GM19239 (cell line): ENCODE data around the gene CPNE5.
"Not testable (repeated sequence)": the region's sequence is repeated elsewhere in the genome, so short reads cannot be mapped to it uniquely, and the experiment has no call there.

Source experiments
- DNase-seq: peaks from one replicate; pipeline ENCODE4 v3.0.0; 2011; ENCODE audit warnings: low spot score; ENCODE audit not compliant: insufficient read length
- FAIRE-seq: peaks from 2 replicates; lab custom pipeline; 2011; peaks lifted over from hg19 to GRCh38; lab: Jason Lieb, UNC

CPNE5 gene

DNA sequence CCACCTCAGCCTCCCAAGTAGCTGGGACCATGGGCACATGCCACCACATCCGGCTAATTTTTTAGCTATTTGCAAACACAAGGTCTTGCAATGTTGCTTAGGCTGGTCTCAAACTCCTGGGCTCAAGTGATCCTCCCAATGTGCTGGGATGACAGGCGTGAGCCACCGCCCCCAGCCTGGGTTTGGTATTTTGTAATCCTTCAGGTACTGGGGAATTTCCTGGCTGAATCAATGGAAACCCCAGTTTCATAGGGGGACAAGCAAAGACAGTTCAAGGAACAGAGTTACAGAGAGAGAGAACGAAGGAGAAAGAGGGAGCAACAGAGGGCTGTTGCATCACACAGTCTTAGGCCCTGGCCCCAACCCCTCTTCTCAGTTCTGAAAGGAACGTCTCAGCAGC, 105.9 kb downstream of the CPNE5 start:
- FAIRE-seq (no peak), DNase-seq (no peak)

DNA sequence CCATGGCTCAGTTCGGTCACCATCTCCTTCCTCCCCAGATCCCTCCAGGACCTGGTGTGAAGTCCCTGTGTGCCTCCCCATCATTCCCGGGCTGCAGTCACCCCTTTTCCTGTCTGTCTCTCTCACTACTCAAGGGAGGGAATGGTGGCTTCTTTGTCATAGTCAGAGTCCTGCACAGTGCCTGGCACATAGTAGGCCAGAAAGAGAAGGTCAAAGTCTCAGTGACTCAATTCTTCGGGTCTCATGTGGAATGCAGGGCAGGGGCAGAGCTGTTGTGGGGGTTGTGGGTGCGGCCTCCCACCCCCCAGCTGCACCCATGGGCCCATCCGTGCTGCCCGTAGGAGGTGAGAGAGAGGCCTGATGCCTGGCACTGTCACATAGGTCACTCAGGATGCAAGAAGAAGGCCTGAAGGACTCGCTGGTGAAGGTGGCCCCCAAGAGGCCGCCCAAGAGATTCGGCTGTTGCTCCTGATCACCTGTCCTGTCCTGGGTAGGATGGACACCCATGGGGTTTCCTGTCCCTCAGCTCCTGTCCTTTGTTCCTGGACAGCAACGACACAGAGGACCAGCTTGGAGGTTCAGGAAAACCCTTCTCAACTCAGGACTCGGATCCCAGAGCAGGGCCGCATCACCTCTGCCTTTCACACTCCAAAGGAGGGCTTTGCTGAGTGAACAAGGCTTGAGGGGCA, 107.5 kb downstream of the CPNE5 start:
- FAIRE-seq: no peak
- DNase-seq: no peak

GRCh38 chr6:36730424-36731380, 108.5 kb downstream of the CPNE5 start:
- DNase-seq (no peak), FAIRE-seq (no peak)

DNA sequence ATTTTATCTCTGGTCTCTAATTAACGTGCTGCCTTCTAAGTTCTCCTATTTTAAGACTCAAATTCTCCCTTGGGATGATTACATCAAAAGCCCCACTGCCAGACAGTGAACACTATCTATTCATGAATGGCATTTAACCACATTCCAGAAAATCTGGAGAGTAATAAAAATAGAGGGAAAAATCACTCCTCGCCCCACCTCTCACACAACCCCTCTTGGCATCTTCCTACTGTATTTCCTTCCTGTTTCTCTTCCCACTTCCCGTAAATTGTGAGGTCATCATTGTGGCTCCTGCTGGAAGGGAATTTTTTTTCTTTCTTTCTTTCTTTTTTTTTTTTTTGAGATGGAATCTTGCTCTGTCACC, 110.1 kb downstream of the CPNE5 start:
- DNase-seq (no peak), FAIRE-seq (no peak)

DNA sequence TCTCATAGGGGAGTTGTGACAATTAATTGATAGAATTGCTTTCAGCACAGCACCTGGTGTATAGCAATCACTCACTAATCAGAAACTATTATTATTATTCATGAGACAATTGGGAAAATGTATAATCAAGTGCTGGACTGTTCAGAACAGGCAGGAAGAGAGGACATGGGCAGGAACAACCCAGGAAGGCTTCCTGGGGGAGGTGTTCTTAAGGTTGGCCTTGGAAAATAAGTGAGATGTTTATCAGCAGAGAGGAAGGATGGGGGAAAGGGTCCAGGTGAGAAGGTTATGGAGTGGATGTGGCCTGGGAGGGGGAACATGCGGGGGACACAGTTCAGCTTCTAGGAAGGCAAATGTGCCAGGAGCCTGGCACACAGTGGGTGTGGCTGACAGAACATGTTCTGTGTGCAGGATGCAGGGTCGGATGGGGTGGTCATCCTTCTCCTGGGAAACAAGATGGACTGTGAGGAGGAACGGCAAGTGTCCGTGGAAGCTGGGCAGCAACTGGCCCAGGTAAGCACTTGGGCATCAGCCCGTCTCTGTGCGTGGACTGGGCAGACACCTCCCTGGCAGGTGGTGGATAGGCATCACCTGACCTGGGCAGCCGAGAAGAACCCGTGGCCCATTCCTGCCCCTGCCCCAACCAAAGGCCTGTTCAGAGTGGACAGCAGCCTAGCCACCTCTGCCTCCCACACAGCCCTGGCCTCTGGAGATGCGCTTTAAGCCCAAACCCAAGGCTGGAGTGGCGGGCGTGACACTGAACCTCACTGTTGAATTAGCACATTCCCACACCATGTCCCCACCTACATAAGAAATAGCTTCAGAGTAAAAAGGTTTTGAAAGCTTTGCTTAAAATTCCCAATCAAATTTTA, 110.7 kb downstream of the CPNE5 start:
- FAIRE-seq: no peak
- DNase-seq: no peak

- no peak for DNase-seq
- FAIRE-seq: no peak
These were observed 111.7 kb downstream of the CPNE5 start for GRCh38 chr6:36727505-36728021.

GRCh38 chr6:36725581-36725980, 113.7 kb downstream of the CPNE5 start:
- DNase-seq: no peak
- FAIRE-seq: no peak

GRCh38 chr6:36724514-36725390, 114.5 kb downstream of the CPNE5 start:
- FAIRE-seq: peak; percentile 49
- peak; percentile 54 for DNase-seq

GRCh38 chr6:36723992-36724391, 115.3 kb downstream of the CPNE5 start:
- not testable (repeated sequence) for FAIRE-seq, DNase-seq

GRCh38 chr6:36722879-36723278, 116.4 kb downstream of the CPNE5 start:
- no peak for DNase-seq
- no peak for FAIRE-seq

- DNase-seq (no peak), FAIRE-seq (no peak)
These were observed 116.9 kb downstream of the CPNE5 start for GRCh38 chr6:36722365-36722764.

DNA sequence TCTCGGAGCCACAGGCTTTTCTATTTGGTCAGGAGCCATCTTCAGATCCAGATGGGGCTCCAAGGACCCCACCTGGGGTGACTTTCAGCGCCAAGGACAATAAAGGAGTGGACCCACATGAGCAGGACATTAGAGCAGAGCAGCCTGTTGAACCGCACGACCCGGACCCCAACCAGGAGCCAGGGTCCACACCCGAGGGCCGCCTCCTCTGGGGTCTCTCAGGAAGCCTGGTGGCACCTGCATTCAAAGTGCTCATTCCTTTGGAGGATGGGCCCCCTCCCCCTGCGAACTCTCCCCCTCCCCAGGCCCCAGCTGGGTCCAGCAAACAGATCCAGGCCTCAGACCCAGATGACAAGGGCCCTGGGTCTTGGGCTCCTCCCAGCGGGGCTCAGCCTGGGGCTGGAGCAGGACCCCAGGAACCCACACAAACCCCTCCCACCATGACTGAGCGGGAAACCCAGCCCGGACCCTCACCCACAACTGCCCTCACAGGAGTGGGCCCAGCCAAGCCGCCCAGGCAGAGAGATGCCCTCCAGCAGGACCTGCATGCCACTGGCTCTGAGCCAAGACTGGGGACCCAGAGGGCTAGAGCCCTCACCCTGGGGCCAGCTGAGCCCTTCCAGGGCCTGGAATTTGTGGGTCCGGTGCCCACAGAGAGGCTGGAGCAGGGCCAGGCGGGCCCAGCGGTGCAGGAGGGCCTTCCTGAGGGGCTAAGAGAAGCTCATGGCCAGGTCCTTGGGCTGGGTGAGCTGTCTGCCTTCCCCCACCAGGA, 117.7 kb downstream of the CPNE5 start:
- DNase-seq: no peak
- FAIRE-seq: no peak

DNA sequence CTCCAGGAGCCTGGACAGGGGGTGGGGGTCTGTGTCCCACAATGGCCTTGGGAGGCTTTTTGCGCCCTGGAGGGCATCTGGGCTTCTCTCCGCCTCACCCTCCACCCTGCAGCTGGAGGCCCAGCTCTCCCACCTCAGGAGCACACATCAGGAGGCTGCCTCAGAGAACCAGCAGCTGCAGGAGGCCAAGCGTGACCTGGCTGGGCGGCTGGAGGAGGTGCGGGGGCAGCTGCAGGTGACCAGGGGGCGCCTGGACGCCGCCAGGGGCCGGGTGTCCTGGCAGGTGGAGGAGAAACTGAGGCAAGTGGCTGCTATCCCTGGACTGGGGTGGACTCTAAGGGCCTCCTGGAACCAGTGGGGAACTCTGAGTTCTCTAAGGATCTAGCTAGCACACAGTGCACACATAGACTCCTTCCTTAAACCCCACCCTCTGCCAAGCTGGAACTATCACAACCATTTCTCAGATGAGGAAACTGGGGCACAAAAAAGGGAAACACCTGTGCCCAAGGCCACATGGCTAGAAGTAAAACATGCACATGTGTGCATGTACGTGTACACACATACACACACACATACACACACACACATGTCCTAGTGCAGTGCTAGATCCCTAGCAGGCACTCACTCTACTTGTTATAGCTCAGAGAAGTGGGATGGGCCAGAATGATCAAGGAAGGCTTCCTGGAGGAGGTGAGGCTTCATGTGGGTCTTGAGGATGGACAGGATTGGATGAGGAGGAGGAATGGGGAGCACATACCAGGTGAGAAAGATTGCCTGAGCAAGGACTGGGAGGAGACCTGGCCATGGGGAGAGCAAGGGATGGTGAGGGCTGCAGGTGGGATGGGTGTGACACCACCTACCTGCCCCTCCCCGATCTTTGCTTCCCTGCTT, 118.7 kb downstream of the CPNE5 start:
- FAIRE-seq (no peak), DNase-seq (no peak)

DNA sequence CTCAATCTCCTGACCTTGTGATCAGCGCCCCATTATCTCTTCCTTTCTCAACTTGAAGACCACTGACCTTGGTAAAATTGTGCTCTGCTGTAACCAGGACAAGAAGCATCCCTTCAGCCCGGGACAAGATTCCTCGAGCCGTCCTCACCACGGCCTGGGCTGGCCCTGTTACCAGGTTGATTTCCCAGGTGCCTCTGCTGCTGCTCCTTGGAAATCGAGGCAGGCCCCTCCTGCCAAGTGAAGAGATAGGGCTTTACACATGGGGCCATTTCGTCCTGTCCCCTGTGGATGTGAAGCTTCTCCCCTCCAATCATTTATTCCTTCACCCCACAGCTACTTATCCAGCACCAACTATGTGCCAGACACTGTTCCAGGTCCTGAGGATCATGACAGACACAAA, 120.1 kb downstream of the CPNE5 start:
- FAIRE-seq: no peak
- no peak for DNase-seq

DNA sequence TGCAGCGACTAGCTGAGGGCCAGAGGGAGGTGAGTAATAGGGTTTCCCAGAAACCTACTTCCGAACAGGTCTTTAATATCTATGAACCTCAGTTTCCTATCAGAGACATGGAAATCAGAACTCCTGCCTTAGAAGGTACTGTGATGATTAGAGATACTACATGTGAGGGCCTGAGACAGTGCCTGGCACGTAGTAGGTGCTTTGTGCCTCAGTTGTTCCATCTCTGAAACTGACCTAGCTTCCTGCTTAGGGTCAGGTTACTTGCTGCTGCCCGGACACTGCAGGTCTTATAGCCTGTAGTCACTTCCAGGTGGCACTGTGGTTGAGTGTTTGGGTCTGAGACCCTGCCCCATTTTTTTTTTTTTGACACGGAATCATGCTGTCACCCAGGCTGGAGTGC, 120.7 kb downstream of the CPNE5 start:
- FAIRE-seq (no peak), DNase-seq (no peak)

DNA sequence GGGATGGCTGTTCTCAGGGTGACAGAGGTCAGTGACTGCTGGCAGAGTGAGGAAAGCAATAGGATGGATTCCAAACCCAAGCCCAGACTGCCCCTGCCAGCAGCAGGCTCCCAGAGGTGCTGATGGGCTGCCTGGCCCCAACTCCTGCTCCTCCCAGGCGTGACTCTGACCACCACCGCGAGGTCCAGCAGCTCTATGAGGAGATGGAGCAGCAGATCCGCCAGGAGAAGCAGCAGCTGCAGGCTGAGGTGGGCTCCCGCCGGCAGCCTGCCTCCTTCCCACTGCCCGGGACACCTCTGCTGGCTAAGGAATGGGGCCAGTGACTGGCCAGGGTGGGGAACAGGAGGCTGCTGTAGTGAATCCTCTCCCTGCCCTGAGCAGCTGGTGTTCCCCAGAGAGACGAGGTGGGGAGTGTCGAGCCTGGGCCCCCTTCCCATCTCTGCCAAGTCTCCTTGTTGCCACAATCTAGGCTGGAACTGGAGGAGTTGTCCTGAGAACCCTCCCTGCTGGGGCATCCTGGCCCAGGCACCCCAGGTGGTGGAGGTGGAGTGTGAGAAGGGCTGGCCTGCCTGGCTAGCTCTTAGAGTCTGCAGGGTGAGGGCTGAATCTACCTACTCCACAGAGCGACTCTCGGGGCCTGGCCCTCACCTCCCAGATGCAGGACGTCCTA, 121.2 kb downstream of the CPNE5 start:
- DNase-seq (no peak), FAIRE-seq (no peak)

GRCh38 chr6:36717231-36717825, 121.9 kb downstream of the CPNE5 start:
- no peak for FAIRE-seq
- DNase-seq: no peak
